Left ventricle myocardium superior (tissue), 1 donor: ENCODE data around the gene PKP2. TPM values are rescaled to one million over a fixed set of nuclear protein-coding genes. Genes with fewer than 3 reads are reported as not detected.

Experiments
- total RNA-seq: library from RNA; stranded (reverse); fragmentation: NEBNext Ultra II Directional; extraction: Animal tissue kit (Norgen Biotek cat#: 25700); gene quantifications from one replicate; pipeline ENCODE4 v1.2.1, GENCODE V29; 2021
- donor health status: DM: no; HTN: yes; CAD: no; lungs with severe emphysema.

Gene PKP2
- total RNA-seq, 1 donor from 2014 or later = 423 TPM

Other genes starting within 250 kb of the PKP2 start
- 53.7 TPM for gene DNM1L, start 217.5 kb downstream of the PKP2 start, total RNA-seq
- 11.8 TPM for gene YARS2, start 140.9 kb downstream of the PKP2 start, total RNA-seq